MM.1S (cell line): Measurements from ENCODE around the gene KNG1.
"Not testable (repeated sequence)": the region's sequence is repeated elsewhere in the genome, so short reads cannot be mapped to it uniquely, and the experiment has no call there.

Source experiments
- DNase-seq: peaks from one replicate; pipeline ENCODE4 v3.0.0-alpha.2; 2015
- H2AFZ ChIP-seq: fragments of 300-600 bp; sonication (generic); 2 replicates; pipeline ENCODE4 v1.6.0; 2016; ENCODE audit warnings: antibody characterized with exemption, low read length
- H3F3A ChIP-seq: fragments of 300-600 bp; sonication (generic); 2 replicates; pipeline ENCODE4 v1.6.1; 2016; ENCODE audit warnings: mild to moderate bottlenecking, antibody characterized with exemption, low read length, moderate library complexity, mixed read lengths; ENCODE audit not compliant: insufficient read depth
- H3K27ac ChIP-seq: fragments of 300-600 bp; sonication (generic); 2 replicates; pipeline ENCODE4 v1.5.1; 2016; ENCODE audit warnings: mild to moderate bottlenecking, low read length
- H3K27me3 ChIP-seq: fragments of 300-600 bp; sonication (generic); replicated peaks from 2 replicates; pipeline ENCODE4 v1.6.0; 2016; ENCODE audit warnings: low read length; ENCODE audit not compliant: insufficient read depth
- H3K36me3 ChIP-seq: fragments of 300-600 bp; sonication (generic); replicated peaks from 2 replicates; pipeline ENCODE4 v1.6.1; 2016; ENCODE audit warnings: mild to moderate bottlenecking, low read length, mixed read lengths; ENCODE audit not compliant: insufficient read depth
- H3K4me1 ChIP-seq: fragments of 300-600 bp; sonication (generic); 2 replicates; pipeline ENCODE4 v1.6.1; 2016; ENCODE audit warnings: low read length, mixed read lengths
- H3K4me2 ChIP-seq: fragments of 300-600 bp; sonication (generic); 2 replicates; pipeline ENCODE4 v1.6.0; 2016; ENCODE audit warnings: low read depth, low read length
- H3K4me3 ChIP-seq: fragments of 300-600 bp; sonication (generic); 2 replicates; pipeline ENCODE4 v1.5.1; 2016; ENCODE audit warnings: low read length, mixed read lengths
- H3K79me2 ChIP-seq: fragments of 300-600 bp; sonication (generic); 2 replicates; pipeline ENCODE4 v1.6.1; 2016; ENCODE audit warnings: mixed run types, low read length, mixed read lengths
- H3K9ac ChIP-seq: fragments of 300-600 bp; sonication (generic); 2 replicates; pipeline ENCODE4 v1.6.1; 2016; ENCODE audit warnings: low read length, mixed read lengths
- H3K9me2 ChIP-seq: fragments of 300-600 bp; sonication (generic); replicated peaks from 2 replicates; pipeline ENCODE4 v1.6.1; 2016; ENCODE audit warnings: mild to moderate bottlenecking, low read length, mixed read lengths; ENCODE audit not compliant: insufficient read depth
- H3K9me3 ChIP-seq: fragments of 300-600 bp; sonication (generic); replicated peaks from 2 replicates; pipeline ENCODE4 v1.6.1; 2016; ENCODE audit warnings: mild to moderate bottlenecking, low read length, mixed read lengths; ENCODE audit not compliant: insufficient read depth
- H4K20me1 ChIP-seq: fragments of 300-600 bp; sonication (generic); 2 replicates; pipeline ENCODE4 v1.6.1; 2016; ENCODE audit warnings: mild to moderate bottlenecking, low read length, moderate library complexity, mixed read lengths; ENCODE audit not compliant: insufficient read depth
- EZH2 ChIP-seq: fragments of 300-600 bp; sonication (generic); optimal IDR thresholded peaks from 2 replicates; pipeline ENCODE3; 2017; ENCODE audit warnings: low read depth, mild to moderate bottlenecking, antibody characterized with exemption, low read length, mixed read lengths
- EZH2phosphoT487 ChIP-seq: fragments of 300-600 bp; sonication (generic); IDR thresholded peaks from 2 replicates; pipeline ENCODE4 v1.6.1; 2018; ENCODE audit warnings: antibody characterized with exemption, low read length
- TF ChIP-seq, protein P1 (sequence below): fragments of 300-600 bp; sonication (generic); IDR thresholded peaks from 2 replicates; pipeline ENCODE4 v1.5.1; 2016; ENCODE audit warnings: antibody characterized with exemption, low read length, mixed read lengths

The KNG1 gene

GRCh38 chr3:186687120-186687651 lies 30.0 kb upstream of the KNG1 start:
- no peak overlapping the region for H3K4me2 ChIP-seq
- H3K79me2 ChIP-seq: no peaks in the 10 kb centered on the region
- DNase-seq: no peak
- no peaks in the 10 kb centered on the region for H3F3A ChIP-seq
- H3K9me3 ChIP-seq: no peaks in the 10 kb centered on the region
- TF ChIP-seq EZH2phosphoT487 (no peak), EZH2 (no peak)
- TF ChIP-seq, protein P1, sequence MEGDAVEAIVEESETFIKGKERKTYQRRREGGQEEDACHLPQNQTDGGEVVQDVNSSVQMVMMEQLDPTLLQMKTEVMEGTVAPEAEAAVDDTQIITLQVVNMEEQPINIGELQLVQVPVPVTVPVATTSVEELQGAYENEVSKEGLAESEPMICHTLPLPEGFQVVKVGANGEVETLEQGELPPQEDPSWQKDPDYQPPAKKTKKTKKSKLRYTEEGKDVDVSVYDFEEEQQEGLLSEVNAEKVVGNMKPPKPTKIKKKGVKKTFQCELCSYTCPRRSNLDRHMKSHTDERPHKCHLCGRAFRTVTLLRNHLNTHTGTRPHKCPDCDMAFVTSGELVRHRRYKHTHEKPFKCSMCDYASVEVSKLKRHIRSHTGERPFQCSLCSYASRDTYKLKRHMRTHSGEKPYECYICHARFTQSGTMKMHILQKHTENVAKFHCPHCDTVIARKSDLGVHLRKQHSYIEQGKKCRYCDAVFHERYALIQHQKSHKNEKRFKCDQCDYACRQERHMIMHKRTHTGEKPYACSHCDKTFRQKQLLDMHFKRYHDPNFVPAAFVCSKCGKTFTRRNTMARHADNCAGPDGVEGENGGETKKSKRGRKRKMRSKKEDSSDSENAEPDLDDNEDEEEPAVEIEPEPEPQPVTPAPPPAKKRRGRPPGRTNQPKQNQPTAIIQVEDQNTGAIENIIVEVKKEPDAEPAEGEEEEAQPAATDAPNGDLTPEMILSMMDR: no peak
- no peak overlapping the region for H2AFZ ChIP-seq
- no peak overlapping the region for H3K27ac ChIP-seq
- no peaks in the 10 kb centered on the region for H4K20me1 ChIP-seq
- no peaks in the 10 kb centered on the region for H3K27me3 ChIP-seq
- no peaks in the 10 kb centered on the region for H3K36me3 ChIP-seq
- H3K4me1 ChIP-seq: no peaks in the 10 kb centered on the region
- no peak overlapping the region for H3K9ac ChIP-seq
- H3K9me2 ChIP-seq: no peaks in the 10 kb centered on the region
- no peak overlapping the region for H3K4me3 ChIP-seq

- not testable (repeated sequence) for H3F3A ChIP-seq, H3K9me2 ChIP-seq, H3K4me2 ChIP-seq, H3K4me1 ChIP-seq, H4K20me1 ChIP-seq, H3K36me3 ChIP-seq, H3K4me3 ChIP-seq, H2AFZ ChIP-seq, H3K27me3 ChIP-seq, H3K9ac ChIP-seq, H3K9me3 ChIP-seq, H3K79me2 ChIP-seq, DNase-seq, H3K27ac ChIP-seq
Measured at GRCh38 chr3:186690304-186690703, 26.9 kb upstream of the KNG1 start.

DNA sequence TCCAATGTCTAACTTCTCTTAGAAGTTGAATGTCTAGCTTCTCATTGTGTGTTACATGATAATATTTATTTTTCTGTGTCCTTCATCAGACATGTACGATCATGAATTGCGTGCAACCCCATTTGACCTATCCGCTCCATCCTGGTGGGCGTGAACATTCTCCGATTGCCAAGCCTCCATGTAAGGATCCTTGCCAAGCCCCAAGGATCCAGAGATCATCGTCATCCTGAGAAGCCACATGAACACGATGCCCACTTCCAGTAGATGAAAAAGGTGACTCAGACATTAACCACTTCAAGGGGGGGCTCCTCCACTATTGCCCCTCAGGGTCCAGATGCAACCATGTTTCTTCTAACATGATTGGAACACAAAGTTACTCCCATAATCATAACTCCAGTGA lies 25.5 kb upstream of the KNG1 start:
- Histone ChIP-seq H3K79me2 (no peaks in the 10 kb centered on the region), H3K9me3 (no peaks in the 10 kb centered on the region), H3F3A (no peaks in the 10 kb centered on the region), H3K27me3 (no peaks in the 10 kb centered on the region), H3K36me3 (no peaks in the 10 kb centered on the region), H3K4me3 (no peak overlapping the region), H3K9me2 (no peaks in the 10 kb centered on the region), H3K4me1 (no peaks in the 10 kb centered on the region), H3K4me2 (no peak overlapping the region), H3K27ac (no peak overlapping the region), H4K20me1 (no peaks in the 10 kb centered on the region), H2AFZ (no peak overlapping the region), H3K9ac (no peak overlapping the region)
- DNase-seq: no peak
- no peak for TF ChIP-seq EZH2phosphoT487
- TF ChIP-seq, protein P1: no peak
- no peak for TF ChIP-seq EZH2

GRCh38 chr3:186693843-186694242 lies 23.3 kb upstream of the KNG1 start:
- DNase-seq: no peak
- no peaks in the 10 kb centered on the region for H3K4me1 ChIP-seq
- H2AFZ ChIP-seq: no peak overlapping the region
- H3K27me3 ChIP-seq: no peaks in the 10 kb centered on the region
- no peak overlapping the region for H3K4me3 ChIP-seq
- H3K9me2 ChIP-seq: no peaks in the 10 kb centered on the region
- no peaks in the 10 kb centered on the region for H3K9me3 ChIP-seq
- H3K79me2 ChIP-seq: no peaks in the 10 kb centered on the region
- no peaks in the 10 kb centered on the region for H3F3A ChIP-seq
- H3K9ac ChIP-seq: no peak overlapping the region
- no peak overlapping the region for H3K4me2 ChIP-seq
- TF ChIP-seq, protein P1: no peak
- TF ChIP-seq EZH2: no peak
- TF ChIP-seq EZH2phosphoT487: no peak
- H3K36me3 ChIP-seq: no peaks in the 10 kb centered on the region
- no peak overlapping the region for H3K27ac ChIP-seq
- no peaks in the 10 kb centered on the region for H4K20me1 ChIP-seq
